Measurements from ENCODE around the gene GPR108. TPM values are rescaled to one million over a fixed set of nuclear protein-coding genes. Genes with fewer than 3 reads are reported as not detected.

The GPR108 gene
- total and polyA plus RNA-seq, 12 donors, result 61.8 to 193 (median 123) TPM

GRCh38 chr19:6712692-6713670 lies 24.4 kb downstream of the GPR108 start:
- Histone ChIP-seq H3K27me3 (no peaks in the 10 kb centered on the region), H3K36me3 (replicated peaks in 1 of 2) (peaks cover 0 to 41% of the 10 kb centered on the region in 2 donors)

GRCh38 chr19:6712231-6712630 lies 25.1 kb downstream of the GPR108 start:
- no peaks in the 10 kb centered on the region for H3K9me3 ChIP-seq (replicated peaks in 1 of 3)
- no peaks in the 10 kb centered on the region for H3K27me3 ChIP-seq
- no peak overlapping the region for H3K4me3 ChIP-seq
- 88 to 95% (median 93%) methylated on average over 6 to 16 of the region's 16 CpGs for WGBS, 4 donors
- no peak for DNase-seq
- H3K4me1 ChIP-seq (replicated peaks in 1 of 2), result no peaks in the 10 kb centered on the region
- TF ChIP-seq POLR2A (IDR thresholded peaks at IDR 0.05), result no peak
- no peak for TF ChIP-seq CTCF (IDR thresholded peaks at IDR 0.05)
- intact Hi-C loops (cut with DNase I), result no loop called here
- H3K27ac ChIP-seq, result no peak overlapping the region
- H3K36me3 ChIP-seq (replicated peaks in 1 of 2), result peaks cover 0 to 47% of the 10 kb centered on the region in 2 donors

More at GRCh38 chr19:6712692-6713670, 24.4 kb downstream of the GPR108 start:
- H3K4me3 ChIP-seq, result no peak overlapping the region
- intact Hi-C loops (cut with DNase I), result no loop called here
- H3K9me3 ChIP-seq (replicated peaks in 1 of 3), result no peaks in the 10 kb centered on the region
- TF ChIP-seq POLR2A (IDR thresholded peaks at IDR 0.05), result no peak
- no peak for TF ChIP-seq CTCF (IDR thresholded peaks at IDR 0.05)
- no peak overlapping the region for H3K27ac ChIP-seq
- no peak for DNase-seq
- WGBS, 4 donors, result 90 to 95% (median 91%) methylated on average over 19 to 20 of the region's 20 CpGs
- H3K4me1 ChIP-seq (replicated peaks in 1 of 2), result no peaks in the 10 kb centered on the region

- Histone ChIP-seq H3K27me3 (no peaks in the 10 kb centered on the region), H3K27ac (no peak overlapping the region), H3K4me3 (no peak overlapping the region), H3K4me1 (replicated peaks in 1 of 2) (no peaks in the 10 kb centered on the region), H3K36me3 (replicated peaks in 1 of 2) (peaks cover 0 to 45% of the 10 kb centered on the region in 2 donors), H3K9me3 (replicated peaks in 1 of 3) (no peaks in the 10 kb centered on the region)
- TF ChIP-seq CTCF (IDR thresholded peaks at IDR 0.05) (no peak), POLR2A (IDR thresholded peaks at IDR 0.05) (no peak)
- 72 to 89% (median 83%) methylated on average over 7 to 10 of the region's 10 CpGs for WGBS, 4 donors
- intact Hi-C loops (cut with DNase I), result no loop called here
- DNase-seq, result no peak
These were observed 25.8 kb downstream of the GPR108 start for GRCh38 chr19:6711605-6712004.

- Histone ChIP-seq H3K4me1 (replicated peaks in 1 of 2) (no peaks in the 10 kb centered on the region), H3K36me3 (replicated peaks in 1 of 2) (peaks cover 0 to 42% of the 10 kb centered on the region in 2 donors), H3K9me3 (replicated peaks in 1 of 3) (no peaks in the 10 kb centered on the region), H3K27me3 (no peaks in the 10 kb centered on the region), H3K27ac (peak overlapping the region in 1 of 5 donors; percentile 22), H3K4me3 (no peak overlapping the region)
- intact Hi-C loops (cut with DNase I), result no loop called here
- DNase-seq, result no peak
- no peak for TF ChIP-seq CTCF (IDR thresholded peaks at IDR 0.05)
- TF ChIP-seq POLR2A (IDR thresholded peaks at IDR 0.05), result no peak
- WGBS, 4 donors, result 60 to 69% (median 67%) methylated on average over 1 to 9 of the region's 9 CpGs
These were observed 26.4 kb downstream of the GPR108 start for GRCh38 chr19:6711078-6711361.

All from adrenal gland (tissue), 12 donors.